ENCODE measurements around the gene PRKCE. TPM values are rescaled to one million over a fixed set of nuclear protein-coding genes. Genes with fewer than 3 reads are reported as not detected.

PRKCE gene
- total RNA-seq, 2 donors from 2014 or later: 5.8 to 18.1 TPM

DNA sequence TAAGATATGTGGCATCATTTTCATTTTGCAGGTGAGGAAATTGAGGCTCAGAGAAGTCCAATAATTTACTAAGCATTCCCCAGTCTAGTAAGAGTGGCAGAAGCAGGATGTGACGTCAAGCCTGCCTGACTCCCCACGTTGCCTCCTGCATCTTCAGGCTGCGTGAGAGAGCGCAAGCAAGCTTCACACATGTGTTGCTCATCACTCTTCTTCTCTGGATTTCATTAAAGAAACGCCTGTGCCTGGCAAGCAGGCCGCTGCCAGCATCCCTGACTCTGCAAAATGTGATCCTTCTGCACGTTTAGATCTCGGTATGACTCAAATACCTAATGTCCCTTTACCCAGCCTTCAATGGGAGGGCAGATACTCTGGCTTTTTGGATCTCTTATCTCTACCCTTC, 96.8 kb downstream of the PRKCE start:
- H3K27me3 ChIP-seq (replicated peaks; ENCODE audit: insufficient read depth): no peaks in the 10 kb centered on the region
- no peak for ATAC-seq (ENCODE audit: insufficient number of reproducible peaks, low FRiP score, low read depth)
- H3K9me3 ChIP-seq: no peaks in the 10 kb centered on the region
- TF ChIP-seq, protein P1, sequence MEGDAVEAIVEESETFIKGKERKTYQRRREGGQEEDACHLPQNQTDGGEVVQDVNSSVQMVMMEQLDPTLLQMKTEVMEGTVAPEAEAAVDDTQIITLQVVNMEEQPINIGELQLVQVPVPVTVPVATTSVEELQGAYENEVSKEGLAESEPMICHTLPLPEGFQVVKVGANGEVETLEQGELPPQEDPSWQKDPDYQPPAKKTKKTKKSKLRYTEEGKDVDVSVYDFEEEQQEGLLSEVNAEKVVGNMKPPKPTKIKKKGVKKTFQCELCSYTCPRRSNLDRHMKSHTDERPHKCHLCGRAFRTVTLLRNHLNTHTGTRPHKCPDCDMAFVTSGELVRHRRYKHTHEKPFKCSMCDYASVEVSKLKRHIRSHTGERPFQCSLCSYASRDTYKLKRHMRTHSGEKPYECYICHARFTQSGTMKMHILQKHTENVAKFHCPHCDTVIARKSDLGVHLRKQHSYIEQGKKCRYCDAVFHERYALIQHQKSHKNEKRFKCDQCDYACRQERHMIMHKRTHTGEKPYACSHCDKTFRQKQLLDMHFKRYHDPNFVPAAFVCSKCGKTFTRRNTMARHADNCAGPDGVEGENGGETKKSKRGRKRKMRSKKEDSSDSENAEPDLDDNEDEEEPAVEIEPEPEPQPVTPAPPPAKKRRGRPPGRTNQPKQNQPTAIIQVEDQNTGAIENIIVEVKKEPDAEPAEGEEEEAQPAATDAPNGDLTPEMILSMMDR (IDR thresholded peaks at IDR 0.05): no peak
- no peaks in the 10 kb centered on the region for H3K36me3 ChIP-seq
- no peak overlapping the region for H3K27ac ChIP-seq
- H3K4me3 ChIP-seq: no peak overlapping the region
- DNase-seq (ENCODE audit: low spot score): no peak
- peaks cover 0 to 8% of the 10 kb centered on the region in 2 donors for H3K4me1 ChIP-seq (ENCODE audit: control insufficient read depth in 1 of 2, low read depth in 2 of 2)

DNA sequence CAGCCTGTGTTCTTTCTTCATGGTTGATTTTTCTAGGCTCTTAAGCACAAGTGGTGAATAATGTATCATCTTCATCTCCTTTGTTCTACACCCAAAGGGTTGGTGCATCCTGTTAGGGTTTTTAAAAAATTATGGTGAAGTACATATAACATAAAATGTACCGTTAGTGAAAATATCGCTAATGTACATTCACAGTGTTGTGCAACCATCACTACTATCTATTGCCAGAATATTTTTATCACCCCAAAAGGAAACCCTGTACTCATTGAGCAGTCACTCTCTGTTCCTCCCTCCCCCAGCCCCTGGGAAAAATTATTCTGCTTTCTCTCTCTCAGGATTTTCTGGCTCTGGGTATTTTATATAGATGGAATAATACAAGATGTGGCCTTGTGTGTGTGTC, 98.5 kb downstream of the PRKCE start:
- TF ChIP-seq, protein P1 (IDR thresholded peaks at IDR 0.05): no peak
- no peaks in the 10 kb centered on the region for H3K27me3 ChIP-seq (replicated peaks; ENCODE audit: insufficient read depth)
- H3K9me3 ChIP-seq: no peaks in the 10 kb centered on the region
- H3K4me1 ChIP-seq (ENCODE audit: control insufficient read depth in 1 of 2, low read depth in 2 of 2): no peaks in the 10 kb centered on the region
- DNase-seq (ENCODE audit: low spot score): no peak
- no peak overlapping the region for H3K27ac ChIP-seq
- H3K4me3 ChIP-seq: no peak overlapping the region
- ATAC-seq (ENCODE audit: insufficient number of reproducible peaks, low FRiP score, low read depth): no peak
- H3K36me3 ChIP-seq: no peaks in the 10 kb centered on the region

DNA sequence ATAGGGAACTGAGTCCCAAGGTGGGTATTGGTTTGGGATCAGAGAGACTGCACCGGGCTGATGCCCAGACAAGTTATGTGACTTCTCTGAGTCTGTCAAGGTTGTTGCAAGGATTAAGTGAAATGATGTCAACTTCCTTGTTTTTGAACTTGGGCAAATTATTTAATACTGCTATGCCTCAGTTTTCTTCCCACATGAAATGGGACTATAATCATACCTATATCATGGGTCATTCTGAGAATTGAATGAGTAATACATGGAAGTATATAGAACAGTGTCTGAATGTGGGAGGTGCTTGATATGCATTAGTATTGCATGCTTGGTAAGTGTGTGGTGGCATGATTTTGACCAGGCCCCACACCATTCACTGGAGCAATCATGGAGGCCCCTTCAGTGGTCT, 99.0 kb downstream of the PRKCE start:
- no peak overlapping the region for H3K27ac ChIP-seq
- no peaks in the 10 kb centered on the region for H3K36me3 ChIP-seq
- no peak overlapping the region for H3K4me3 ChIP-seq
- no peak for DNase-seq (ENCODE audit: low spot score)
- H3K27me3 ChIP-seq (replicated peaks; ENCODE audit: insufficient read depth): no peaks in the 10 kb centered on the region
- TF ChIP-seq, protein P1 (IDR thresholded peaks at IDR 0.05): no peak
- H3K4me1 ChIP-seq (ENCODE audit: control insufficient read depth in 1 of 2, low read depth in 2 of 2): no peaks in the 10 kb centered on the region
- H3K9me3 ChIP-seq: no peaks in the 10 kb centered on the region
- no peak for ATAC-seq (ENCODE audit: insufficient number of reproducible peaks, low FRiP score, low read depth)

DNA sequence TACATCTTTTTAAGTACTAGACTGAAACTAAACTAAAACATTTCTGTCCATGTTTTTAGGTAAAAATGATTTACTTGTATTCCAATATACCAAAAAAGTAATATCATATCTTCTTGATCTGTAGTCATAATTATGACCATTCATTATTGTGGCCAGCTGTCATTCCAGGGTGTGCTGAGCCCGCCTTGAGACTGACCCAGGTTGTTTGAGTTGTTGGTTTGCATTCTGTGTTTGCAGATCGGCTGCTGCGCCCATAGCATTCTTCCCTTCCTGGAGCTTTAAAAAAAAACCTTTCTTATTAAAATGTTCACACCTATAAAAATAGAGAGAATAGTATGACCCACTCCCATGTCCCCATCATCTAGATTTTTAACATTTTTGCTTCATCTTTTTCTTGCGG, 101.9 kb downstream of the PRKCE start:
- H3K4me3 ChIP-seq: no peak overlapping the region
- no peaks in the 10 kb centered on the region for H3K4me1 ChIP-seq (ENCODE audit: control insufficient read depth in 1 of 2, low read depth in 2 of 2)
- ATAC-seq (ENCODE audit: insufficient number of reproducible peaks, low FRiP score, low read depth): no peak
- H3K9me3 ChIP-seq: no peaks in the 10 kb centered on the region
- H3K36me3 ChIP-seq: no peaks in the 10 kb centered on the region
- no peak overlapping the region for H3K27ac ChIP-seq
- DNase-seq (ENCODE audit: low spot score): no peak
- no peaks in the 10 kb centered on the region for H3K27me3 ChIP-seq (replicated peaks; ENCODE audit: insufficient read depth)
- TF ChIP-seq, protein P1 (IDR thresholded peaks at IDR 0.05): no peak

DNA sequence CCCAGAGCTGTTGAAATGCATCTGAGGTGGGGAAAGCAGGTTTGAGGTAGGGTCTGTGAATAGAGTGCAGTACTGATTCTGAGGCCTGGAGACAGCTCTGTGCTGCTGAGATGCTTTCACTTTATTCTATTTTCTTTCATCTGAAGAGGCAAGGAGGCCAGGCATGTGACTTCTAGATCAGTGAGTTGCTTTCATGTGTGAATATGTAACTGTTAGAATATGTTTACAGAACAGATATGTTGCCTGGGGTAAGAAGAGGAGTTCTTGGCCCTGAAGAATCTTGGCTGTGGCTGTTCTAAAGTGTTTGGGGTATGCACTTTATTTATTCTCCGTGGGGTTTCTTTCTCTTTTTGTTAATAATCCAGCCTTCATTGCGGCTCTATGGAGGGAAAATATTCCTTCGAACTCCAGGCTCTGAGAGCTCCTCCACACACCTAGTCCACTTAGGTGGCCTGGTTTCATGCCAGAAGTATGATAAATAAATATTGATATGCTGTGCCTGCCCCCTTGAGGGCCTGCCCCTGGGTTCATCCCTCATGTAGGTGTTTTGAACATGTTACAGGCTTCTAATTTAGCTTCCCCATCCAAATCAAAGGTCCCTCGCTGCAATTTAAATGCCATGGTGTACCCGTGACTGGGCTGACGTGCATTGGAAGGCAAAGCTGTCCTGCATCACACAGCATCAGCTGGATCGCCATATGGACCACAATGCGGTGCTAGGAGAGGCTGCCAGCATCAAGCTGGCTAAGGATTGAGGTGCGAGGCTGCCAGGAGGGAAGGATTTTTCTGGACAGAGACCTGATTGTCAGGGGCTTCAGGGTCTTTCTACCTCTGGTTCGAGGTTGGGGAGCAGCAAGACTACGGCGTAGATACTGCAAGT, 102.9 kb downstream of the PRKCE start:
- Histone ChIP-seq H3K4me3 (no peak overlapping the region), H3K27me3 (replicated peaks; ENCODE audit: insufficient read depth) (no peaks in the 10 kb centered on the region), H3K36me3 (no peaks in the 10 kb centered on the region), H3K27ac (no peak overlapping the region), H3K9me3 (no peaks in the 10 kb centered on the region), H3K4me1 (ENCODE audit: control insufficient read depth in 1 of 2, low read depth in 2 of 2) (no peaks in the 10 kb centered on the region)
- ATAC-seq (ENCODE audit: insufficient number of reproducible peaks, low FRiP score, low read depth): no peak
- TF ChIP-seq, protein P1 (IDR thresholded peaks at IDR 0.05): no peak
- DNase-seq (ENCODE audit: low spot score): no peak
